Uterus (tissue), 2 donors: ENCODE data around the gene ATCAY.
"Not testable (repeated sequence)": the region's sequence is repeated elsewhere in the genome, so short reads cannot be mapped to it uniquely, and the experiment has no call there.

Experiments
- CTCF ChIP-seq, 4 experiments: fragments of 200-600 bp in 2 of 4; fragments of 450-650 bp in 2 of 4; sonication (generic) in 2 of 4; IDR thresholded peaks; one replicate each; pipeline ENCODE4 v1.5.1; 2016 to 2019; ENCODE audit warnings: antibody characterized with exemption in 4 of 4, mild to moderate bottlenecking in 2 of 4, moderate library complexity in 1 of 4
- POLR2A ChIP-seq, 2 donors: fragments of 450-650 bp; IDR thresholded peaks; one replicate each; pipeline ENCODE4 v1.6.1; 2016; ENCODE audit warnings: antibody characterized with exemption in 2 of 2, mild to moderate bottlenecking in 1 of 2, moderate library complexity in 1 of 2

GRCh38 chr19:3952755-3953276 lies 72.3 kb downstream of the ATCAY start:
- not testable (repeated sequence) for TF ChIP-seq CTCF, POLR2A (IDR thresholded peaks at IDR 0.05)
